K562 (cell line): ENCODE data around the gene ABHD16A. TPM values are rescaled to one million over a fixed set of nuclear protein-coding genes. Genes with fewer than 3 reads are reported as not detected.

Source experiments
- ARID2 ChIP-seq: fragments of 450-650 bp; IDR thresholded peaks from 2 replicates; pipeline ENCODE4 v1.6.1; 2017; ENCODE audit warnings: antibody characterized with exemption, mild to moderate bottlenecking
- BRD9 ChIP-seq: fragments of 450-650 bp; IDR thresholded peaks from 2 replicates; pipeline ENCODE4 v1.6.1; 2018; ENCODE audit warnings: low read depth; ENCODE audit not compliant: partially characterized antibody
- CBX1 ChIP-seq: sonication (generic); IDR thresholded peaks from 2 replicates; pipeline ENCODE4 v1.6.1; 2016; ENCODE audit warnings: antibody characterized with exemption, low read depth, mild to moderate bottlenecking
- CHCHD3 ChIP-seq: fragments of 250-450 bp; sonication (Bioruptor Pico); IDR thresholded peaks from 2 replicates; pipeline ENCODE4 v2.1.2; 2022; ENCODE audit warnings: mild to moderate bottlenecking
- EHMT2 ChIP-seq: fragments of 450-650 bp; IDR thresholded peaks from 2 replicates; pipeline ENCODE4 v1.6.1; 2018; ENCODE audit warnings: antibody characterized with exemption
- GABPB2 ChIP-seq: fragments of 250-450 bp; sonication (Bioruptor Pico); conservative IDR thresholded peaks from 2 replicates; pipeline ENCODE4 v1.5.1; 2021; ENCODE audit warnings: mild to moderate bottlenecking
- HDAC1 ChIP-seq, 2 experiments: fragments of 450-650 bp; IDR thresholded peaks; 2 replicates each; pipeline ENCODE4 v1.6.1; 2016 to 2017; ENCODE audit warnings: inconsistent platforms in 1 of 2, mild to moderate bottlenecking in 1 of 2, moderate library complexity in 1 of 2
- HNRNPLL ChIP-seq: fragments of 200-400 bp; formaldehyde crosslinking; IDR thresholded peaks from 2 replicates; pipeline ENCODE4 v1.6.1; 2017; ENCODE audit warnings: low read length, low read depth, mild to moderate bottlenecking; ENCODE audit not compliant: poor library complexity, severe bottlenecking
- MYC ChIP-seq, 2 experiments: fragments of 250-450 bp in 1 of 2; sonication (Bioruptor Pico) in 1 of 2; IDR thresholded peaks; 2 replicates each; pipeline versions ENCODE4 v1.5.1 to v1.6.1; 2012 to 2021; ENCODE audit warnings: low read depth in 2 of 2, borderline replicate concordance in 1 of 2, improper control_type of control experiment in 1 of 2, low read length in 1 of 2, mild to moderate bottlenecking in 1 of 2, moderate library complexity in 1 of 2
- NCOA1 ChIP-seq: fragments of 450-650 bp; IDR thresholded peaks from 2 replicates; pipeline ENCODE4 v1.6.1; 2016; ENCODE audit warnings: low read depth
- NR1H2 ChIP-seq: sonication (generic); formaldehyde crosslinking; IDR thresholded peaks from 2 replicates; pipeline ENCODE4 v1.4.0; 2020; ENCODE audit warnings: mild to moderate bottlenecking, missing genetic modification reagents
- PCBP2 ChIP-seq: fragments of 200-400 bp; formaldehyde crosslinking; IDR thresholded peaks from 2 replicates; pipeline ENCODE4 v1.6.1; 2018; ENCODE audit warnings: low read length, low read depth, mild to moderate bottlenecking, moderate library complexity; ENCODE audit not compliant: poor library complexity, severe bottlenecking
- RBM14 ChIP-seq: fragments of 200-400 bp; formaldehyde crosslinking; IDR thresholded peaks from 2 replicates; pipeline ENCODE4 v1.6.1; 2018; ENCODE audit warnings: low read depth, mild to moderate bottlenecking, low read length, moderate library complexity, borderline replicate concordance; ENCODE audit not compliant: insufficient read depth
- RFX7 ChIP-seq: fragments of 250-450 bp; sonication (Bioruptor Pico); IDR thresholded peaks from 2 replicates; pipeline ENCODE4 v1.5.1; 2021; ENCODE audit warnings: mild to moderate bottlenecking
- SLC30A9 ChIP-seq: fragments of 250-450 bp; sonication (Bioruptor Pico); IDR thresholded peaks from 2 replicates; pipeline ENCODE4 v1.8.0; 2022; ENCODE audit warnings: mild to moderate bottlenecking, moderate library complexity
- SMAD1 ChIP-seq: fragments of 150-350 bp; IDR thresholded peaks from 2 replicates; pipeline ENCODE4 v1.6.1; 2014; ENCODE audit warnings: low read length, low read depth; ENCODE audit not compliant: partially characterized antibody
- STAT5B ChIP-seq: fragments of 250-450 bp; sonication (Bioruptor Pico); IDR thresholded peaks from 2 replicates; pipeline ENCODE4 v1.8.0; 2021; ENCODE audit warnings: mild to moderate bottlenecking, inconsistent platforms
- SUPT5H ChIP-seq: fragments of 450-650 bp; IDR thresholded peaks from 2 replicates; pipeline ENCODE4 v1.6.1; 2016
- TARDBP ChIP-seq: fragments of 450-650 bp; IDR thresholded peaks from 2 replicates; pipeline ENCODE4 v1.6.1; 2016
- XRCC5 ChIP-seq: fragments of 200-400 bp; formaldehyde crosslinking; IDR thresholded peaks from 2 replicates; pipeline ENCODE4 v1.6.1; 2017; ENCODE audit warnings: low read depth, mild to moderate bottlenecking, low read length
- ZNF12 ChIP-seq: sonication (generic); formaldehyde crosslinking; IDR thresholded peaks from 2 replicates; pipeline ENCODE4 v1.4.0; 2020; ENCODE audit warnings: mild to moderate bottlenecking, missing genetic modification reagents
- ZNF280A ChIP-seq: fragments of 450-650 bp; IDR thresholded peaks from 2 replicates; pipeline ENCODE4 v1.6.1; 2018; ENCODE audit warnings: mild to moderate bottlenecking, low read depth; ENCODE audit not compliant: partially characterized antibody
- polyA plus RNA-seq, 8 experiments: library from polyadenylated mRNA; depleted of rRNA in 4 of 8; stranded (reverse) in 5 of 8; unstranded in 3 of 8; fragments of >200 nt; fragmentation: Nextera tagmentation in 2 of 8; fragmentation: Illumina TruSeq in 1 of 8; extraction: Ambion mirVana in 2 of 8; extraction: Trizol in 1 of 8; gene quantifications; 2 replicates each; pipeline versions ENCODE4 v1.2.1 to v1.2.3, GENCODE V29; 2011 to 2014; ENCODE audit warnings: inconsistent platforms in 1 of 8, missing spikeins in 1 of 8
- total RNA-seq, 7 experiments: library from RNA; depleted of rRNA in 6 of 7; stranded (reverse); fragments of >200 nt in 6 of 7; fragmentation: Illumina TruSeq in 2 of 7; extraction: Trizol in 2 of 7; gene quantifications; 2 replicates each; pipeline versions ENCODE4 v1.2.1 to v1.2.3, GENCODE V29; 2011 to 2021; ENCODE audit warnings: low replicate concordance in 1 of 7
- TF ChIP-seq, protein P1 (sequence below): sonication (generic); formaldehyde crosslinking; IDR thresholded peaks from 2 replicates; pipeline ENCODE4 v1.8.0; 2023; ENCODE audit warnings: mild to moderate bottlenecking, missing genetic modification reagents

The ABHD16A gene
- total and polyA plus RNA-seq, 9 of the 15 experiments (the other 6 are each of a cell fraction or from before 2014, with no cell fraction given): 25.8 to 120 (median 81.6) TPM

- TF ChIP-seq EHMT2 (no peak), GABPB2 (CRISPR knock-in tag) (0 out of 2 replicates have a peak, but pooled peaks have one; percentile 78), ARID2 (peak; percentile 77; the same call in 1 of the 2 replicates), RBM14 (no peak), HNRNPLL (no peak), PCBP2 (no peak), NCOA1 (peak; percentile 55; the same call in 1 of the 2 replicates), BRD9 (peak; percentile 19), NR1H2 (CRISPR knock-in tag) (peak; percentile 14; the same call in 1 of the 2 replicates), ZNF280A (peak; percentile 35), CBX1 (no peak), CHCHD3 (no peak), ZNF12 (CRISPR knock-in tag) (peak; percentile 36; the same call in 1 of the 2 replicates), RFX7 (CRISPR knock-in tag) (no peak), SMAD1 (no peak), XRCC5 (0 out of 2 replicates have a peak, but pooled peaks have one; percentile 53), MYC (IDR thresholded peaks at IDR 0.05; ENCODE audit: low read depth, low read length) (no peak), MYC (CRISPR knock-in tag; IDR thresholded peaks at IDR 0.05; ENCODE audit: borderline replicate concordance, low read depth) (peak; percentile 83; the same call in 1 of the 2 replicates), STAT5B (CRISPR knock-in tag) (no peak), TARDBP (no peak; the same call in 1 of the 2 replicates), HDAC1 (IDR thresholded peaks at IDR 0.05) (peak in 1 of 2 experiments; percentile 77; a peak in 2 of 4 replicates), SLC30A9 (no peak), SUPT5H (no peak)
- TF ChIP-seq, protein P1, sequence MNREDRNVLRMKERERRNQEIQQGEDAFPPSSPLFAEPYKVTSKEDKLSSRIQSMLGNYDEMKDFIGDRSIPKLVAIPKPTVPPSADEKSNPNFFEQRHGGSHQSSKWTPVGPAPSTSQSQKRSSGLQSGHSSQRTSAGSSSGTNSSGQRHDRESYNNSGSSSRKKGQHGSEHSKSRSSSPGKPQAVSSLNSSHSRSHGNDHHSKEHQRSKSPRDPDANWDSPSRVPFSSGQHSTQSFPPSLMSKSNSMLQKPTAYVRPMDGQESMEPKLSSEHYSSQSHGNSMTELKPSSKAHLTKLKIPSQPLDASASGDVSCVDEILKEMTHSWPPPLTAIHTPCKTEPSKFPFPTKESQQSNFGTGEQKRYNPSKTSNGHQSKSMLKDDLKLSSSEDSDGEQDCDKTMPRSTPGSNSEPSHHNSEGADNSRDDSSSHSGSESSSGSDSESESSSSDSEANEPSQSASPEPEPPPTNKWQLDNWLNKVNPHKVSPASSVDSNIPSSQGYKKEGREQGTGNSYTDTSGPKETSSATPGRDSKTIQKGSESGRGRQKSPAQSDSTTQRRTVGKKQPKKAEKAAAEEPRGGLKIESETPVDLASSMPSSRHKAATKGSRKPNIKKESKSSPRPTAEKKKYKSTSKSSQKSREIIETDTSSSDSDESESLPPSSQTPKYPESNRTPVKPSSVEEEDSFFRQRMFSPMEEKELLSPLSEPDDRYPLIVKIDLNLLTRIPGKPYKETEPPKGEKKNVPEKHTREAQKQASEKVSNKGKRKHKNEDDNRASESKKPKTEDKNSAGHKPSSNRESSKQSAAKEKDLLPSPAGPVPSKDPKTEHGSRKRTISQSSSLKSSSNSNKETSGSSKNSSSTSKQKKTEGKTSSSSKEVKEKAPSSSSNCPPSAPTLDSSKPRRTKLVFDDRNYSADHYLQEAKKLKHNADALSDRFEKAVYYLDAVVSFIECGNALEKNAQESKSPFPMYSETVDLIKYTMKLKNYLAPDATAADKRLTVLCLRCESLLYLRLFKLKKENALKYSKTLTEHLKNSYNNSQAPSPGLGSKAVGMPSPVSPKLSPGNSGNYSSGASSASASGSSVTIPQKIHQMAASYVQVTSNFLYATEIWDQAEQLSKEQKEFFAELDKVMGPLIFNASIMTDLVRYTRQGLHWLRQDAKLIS (CRISPR knock-in tag): no peak
These were observed 36.7 kb downstream of the ABHD16A start (continued) for GRCh38 chr6:31666337-31666965.
